MM.1S (cell line): ENCODE results near the gene MOB2.

Experiments
- DNase-seq: peaks from one replicate; pipeline ENCODE4 v3.0.0-alpha.2; 2015
- H2AFZ ChIP-seq: fragments of 300-600 bp; sonication (generic); 2 replicates; pipeline ENCODE4 v1.6.0; 2016; ENCODE audit warnings: antibody characterized with exemption, low read length
- H3F3A ChIP-seq: fragments of 300-600 bp; sonication (generic); 2 replicates; pipeline ENCODE4 v1.6.1; 2016; ENCODE audit warnings: mild to moderate bottlenecking, antibody characterized with exemption, low read length, moderate library complexity, mixed read lengths; ENCODE audit not compliant: insufficient read depth
- H3K27ac ChIP-seq: fragments of 300-600 bp; sonication (generic); 2 replicates; pipeline ENCODE4 v1.5.1; 2016; ENCODE audit warnings: mild to moderate bottlenecking, low read length
- H3K27me3 ChIP-seq: fragments of 300-600 bp; sonication (generic); replicated peaks from 2 replicates; pipeline ENCODE4 v1.6.0; 2016; ENCODE audit warnings: low read length; ENCODE audit not compliant: insufficient read depth
- H3K36me3 ChIP-seq: fragments of 300-600 bp; sonication (generic); replicated peaks from 2 replicates; pipeline ENCODE4 v1.6.1; 2016; ENCODE audit warnings: mild to moderate bottlenecking, low read length, mixed read lengths; ENCODE audit not compliant: insufficient read depth
- H3K4me1 ChIP-seq: fragments of 300-600 bp; sonication (generic); 2 replicates; pipeline ENCODE4 v1.6.1; 2016; ENCODE audit warnings: low read length, mixed read lengths
- H3K4me2 ChIP-seq: fragments of 300-600 bp; sonication (generic); 2 replicates; pipeline ENCODE4 v1.6.0; 2016; ENCODE audit warnings: low read depth, low read length
- H3K4me3 ChIP-seq: fragments of 300-600 bp; sonication (generic); 2 replicates; pipeline ENCODE4 v1.5.1; 2016; ENCODE audit warnings: low read length, mixed read lengths
- H3K79me2 ChIP-seq: fragments of 300-600 bp; sonication (generic); 2 replicates; pipeline ENCODE4 v1.6.1; 2016; ENCODE audit warnings: mixed run types, low read length, mixed read lengths
- H3K9ac ChIP-seq: fragments of 300-600 bp; sonication (generic); 2 replicates; pipeline ENCODE4 v1.6.1; 2016; ENCODE audit warnings: low read length, mixed read lengths
- H3K9me2 ChIP-seq: fragments of 300-600 bp; sonication (generic); replicated peaks from 2 replicates; pipeline ENCODE4 v1.6.1; 2016; ENCODE audit warnings: mild to moderate bottlenecking, low read length, mixed read lengths; ENCODE audit not compliant: insufficient read depth
- H3K9me3 ChIP-seq: fragments of 300-600 bp; sonication (generic); replicated peaks from 2 replicates; pipeline ENCODE4 v1.6.1; 2016; ENCODE audit warnings: mild to moderate bottlenecking, low read length, mixed read lengths; ENCODE audit not compliant: insufficient read depth
- H4K20me1 ChIP-seq: fragments of 300-600 bp; sonication (generic); 2 replicates; pipeline ENCODE4 v1.6.1; 2016; ENCODE audit warnings: mild to moderate bottlenecking, low read length, moderate library complexity, mixed read lengths; ENCODE audit not compliant: insufficient read depth
- EZH2 ChIP-seq: fragments of 300-600 bp; sonication (generic); optimal IDR thresholded peaks from 2 replicates; pipeline ENCODE3; 2017; ENCODE audit warnings: low read depth, mild to moderate bottlenecking, antibody characterized with exemption, low read length, mixed read lengths
- EZH2phosphoT487 ChIP-seq: fragments of 300-600 bp; sonication (generic); IDR thresholded peaks from 2 replicates; pipeline ENCODE4 v1.6.1; 2018; ENCODE audit warnings: antibody characterized with exemption, low read length
- TF ChIP-seq, protein P1 (sequence below): fragments of 300-600 bp; sonication (generic); IDR thresholded peaks from 2 replicates; pipeline ENCODE4 v1.5.1; 2016; ENCODE audit warnings: antibody characterized with exemption, low read length, mixed read lengths

Gene MOB2

DNA sequence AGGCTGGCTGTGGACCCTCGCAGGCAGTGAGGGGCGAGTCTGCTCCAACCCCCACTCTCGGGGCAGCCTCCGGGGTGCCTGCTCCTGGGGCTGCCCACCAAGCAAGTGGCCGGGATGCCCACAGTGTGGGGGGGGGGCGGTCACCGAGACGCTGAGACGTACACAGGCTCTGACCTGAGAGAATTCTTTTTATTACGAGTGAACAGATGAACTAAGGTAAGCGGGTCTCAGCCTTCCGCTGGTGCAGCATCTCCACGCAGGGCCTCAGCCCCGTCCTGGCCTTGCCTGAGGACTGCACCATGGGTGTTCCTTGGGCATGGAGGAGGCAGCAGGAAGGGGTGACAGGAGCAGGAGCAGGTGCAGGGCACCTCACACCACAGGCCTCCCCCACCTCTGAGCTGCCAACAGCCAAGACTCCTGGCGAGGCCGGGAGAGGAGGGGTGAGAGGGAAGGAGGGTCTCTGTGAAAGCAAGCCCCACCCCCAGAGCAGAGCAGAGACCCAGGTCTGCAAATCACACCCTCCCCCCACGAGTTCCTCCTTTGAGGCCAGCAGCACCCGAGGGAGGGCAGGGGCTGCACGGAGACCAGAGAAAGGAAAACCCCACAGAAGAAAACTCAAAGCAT lies 17.2 kb downstream of the MOB2 start:
- no peak overlapping the region for H3K4me3 ChIP-seq
- no peaks in the 10 kb centered on the region for H4K20me1 ChIP-seq
- no peak overlapping the region for H2AFZ ChIP-seq
- H3K9me2 ChIP-seq = no peaks in the 10 kb centered on the region
- DNase-seq = no peak
- no peaks in the 10 kb centered on the region for H3K79me2 ChIP-seq
- H3K27ac ChIP-seq = no peak overlapping the region
- no peaks in the 10 kb centered on the region for H3F3A ChIP-seq
- H3K9me3 ChIP-seq = no peaks in the 10 kb centered on the region
- no peak overlapping the region for H3K4me2 ChIP-seq
- H3K36me3 ChIP-seq = no peaks in the 10 kb centered on the region
- TF ChIP-seq EZH2 = no peak
- TF ChIP-seq, protein P1, sequence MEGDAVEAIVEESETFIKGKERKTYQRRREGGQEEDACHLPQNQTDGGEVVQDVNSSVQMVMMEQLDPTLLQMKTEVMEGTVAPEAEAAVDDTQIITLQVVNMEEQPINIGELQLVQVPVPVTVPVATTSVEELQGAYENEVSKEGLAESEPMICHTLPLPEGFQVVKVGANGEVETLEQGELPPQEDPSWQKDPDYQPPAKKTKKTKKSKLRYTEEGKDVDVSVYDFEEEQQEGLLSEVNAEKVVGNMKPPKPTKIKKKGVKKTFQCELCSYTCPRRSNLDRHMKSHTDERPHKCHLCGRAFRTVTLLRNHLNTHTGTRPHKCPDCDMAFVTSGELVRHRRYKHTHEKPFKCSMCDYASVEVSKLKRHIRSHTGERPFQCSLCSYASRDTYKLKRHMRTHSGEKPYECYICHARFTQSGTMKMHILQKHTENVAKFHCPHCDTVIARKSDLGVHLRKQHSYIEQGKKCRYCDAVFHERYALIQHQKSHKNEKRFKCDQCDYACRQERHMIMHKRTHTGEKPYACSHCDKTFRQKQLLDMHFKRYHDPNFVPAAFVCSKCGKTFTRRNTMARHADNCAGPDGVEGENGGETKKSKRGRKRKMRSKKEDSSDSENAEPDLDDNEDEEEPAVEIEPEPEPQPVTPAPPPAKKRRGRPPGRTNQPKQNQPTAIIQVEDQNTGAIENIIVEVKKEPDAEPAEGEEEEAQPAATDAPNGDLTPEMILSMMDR = no peak
- no peak for TF ChIP-seq EZH2phosphoT487
- no peak overlapping the region for H3K9ac ChIP-seq
- no peaks in the 10 kb centered on the region for H3K27me3 ChIP-seq
- no peaks in the 10 kb centered on the region for H3K4me1 ChIP-seq

DNA sequence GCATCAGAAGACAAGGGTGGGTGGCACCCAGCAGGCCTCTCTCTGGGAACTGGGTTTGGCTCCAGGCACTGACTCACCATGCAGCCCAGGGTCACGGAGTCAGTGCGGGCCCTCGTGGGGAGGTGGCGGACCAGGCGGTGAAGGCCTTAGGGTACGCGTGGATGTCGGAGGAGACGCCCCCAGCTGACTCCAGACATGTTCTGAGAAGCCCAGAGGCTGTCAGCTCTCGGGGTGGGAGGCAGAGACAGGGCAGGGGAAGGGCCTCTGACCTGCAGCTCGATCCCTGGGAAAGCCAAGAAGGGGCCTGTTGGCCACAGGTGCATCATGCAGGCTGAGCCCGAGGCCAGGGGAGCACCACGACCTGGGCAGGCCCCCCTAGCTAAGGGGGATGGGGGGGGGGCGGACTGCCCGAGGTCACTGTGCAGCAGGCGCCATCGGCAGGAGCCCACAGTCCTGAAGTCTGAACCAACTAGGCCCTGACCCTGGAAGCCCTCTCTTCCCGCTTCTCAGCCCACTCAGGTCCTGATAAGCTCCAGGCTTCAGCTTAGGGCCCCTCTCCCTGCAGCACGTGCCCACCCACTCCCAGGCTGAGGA lies 18.0 kb downstream of the MOB2 start:
- Histone ChIP-seq H4K20me1 (no peaks in the 10 kb centered on the region), H3K27me3 (no peaks in the 10 kb centered on the region), H3K27ac (no peak overlapping the region), H3K36me3 (no peaks in the 10 kb centered on the region), H3K9me3 (no peaks in the 10 kb centered on the region), H3K9me2 (no peaks in the 10 kb centered on the region), H3K4me3 (no peak overlapping the region), H3K9ac (no peak overlapping the region), H2AFZ (no peak overlapping the region), H3K79me2 (no peaks in the 10 kb centered on the region), H3K4me1 (no peaks in the 10 kb centered on the region), H3F3A (no peaks in the 10 kb centered on the region), H3K4me2 (no peak overlapping the region)
- TF ChIP-seq, protein P1 = no peak
- TF ChIP-seq EZH2phosphoT487 (no peak), EZH2 (no peak)
- DNase-seq = no peak

DNA sequence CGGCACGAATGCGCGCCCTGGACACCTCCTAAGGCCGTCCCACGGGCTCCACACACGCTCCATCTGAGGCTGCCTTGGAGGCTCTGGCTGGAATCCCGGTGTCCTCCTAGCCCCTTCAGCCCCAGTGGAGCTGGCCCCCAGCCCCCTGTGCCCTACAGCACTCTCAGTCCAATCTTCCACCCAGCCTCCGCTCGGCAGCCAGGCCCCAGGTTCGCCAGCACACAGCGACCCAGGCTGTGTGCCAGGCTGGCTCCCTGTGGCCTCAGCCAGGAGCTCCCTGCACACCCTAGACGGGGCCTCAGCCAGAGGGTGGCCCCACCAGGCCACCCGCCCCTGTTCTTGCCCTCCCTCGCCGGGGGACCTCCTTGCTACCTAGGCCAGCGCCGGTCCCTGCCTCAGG lies 18.6 kb downstream of the MOB2 start:
- Histone ChIP-seq H3K9ac (no peak overlapping the region), H2AFZ (no peak overlapping the region), H3K36me3 (no peaks in the 10 kb centered on the region), H3K27me3 (no peaks in the 10 kb centered on the region), H3K27ac (no peak overlapping the region), H3K4me1 (no peaks in the 10 kb centered on the region), H3F3A (no peaks in the 10 kb centered on the region), H4K20me1 (no peaks in the 10 kb centered on the region), H3K4me2 (no peak overlapping the region), H3K9me3 (no peaks in the 10 kb centered on the region), H3K4me3 (no peak overlapping the region), H3K9me2 (no peaks in the 10 kb centered on the region), H3K79me2 (no peaks in the 10 kb centered on the region)
- DNase-seq = no peak
- no peak for TF ChIP-seq EZH2phosphoT487
- no peak for TF ChIP-seq EZH2
- TF ChIP-seq, protein P1 = no peak
